K562 (cell line): ENCODE data around the gene TMEM88. TPM values are rescaled to one million over a fixed set of nuclear protein-coding genes. Genes with fewer than 3 reads are reported as not detected.
A peak's percentile ranks its signal among the peaks of the same experiment; 100 is the strongest.

Experiments used
- ATAC-seq: fragments of 200-7000 bp; cut with Tn5 transposase; 3 replicates; pipeline ENCODE4 v1.9.1; 2020; ENCODE audit warnings: moderate library complexity
- BruUV-seq: library from RNA; stranded (reverse); fragments of 400-500 nt; replicated peaks from 2 replicates; lab custom pipeline; 2021; lab: Mats Ljungman, UMichigan
- CTCF ChIA-PET: fragments of 300-600 bp; formaldehyde crosslinking; extraction: SDS; loops from one replicate; lab custom pipeline; 2021; ENCODE audit warnings: low intra/inter-chr PET ratio; lab: Yijun Ruan, JAX
- POLR2A ChIA-PET: fragments of 300-600, 350-650 bp; sonication (Branson Sonifier 250); formaldehyde crosslinking; extraction: SDS; loops from one replicate; lab custom pipeline; 2021; ENCODE audit warnings: antibody characterized with exemption, inconsistent platforms; lab: Yijun Ruan, JAX
- DNase-seq, 4 experiments: peaks; one replicate each; pipeline versions ENCODE4 v3.0.0 to v3.0.0-alpha.2; 2011 to 2018; ENCODE audit warnings: low spot score in 3 of 4, mixed read lengths in 3 of 4; ENCODE audit errors: extremely low read depth in 1 of 4
- FAIRE-seq: peaks from 2 replicates; lab custom pipeline; 2011; peaks lifted over from hg19 to GRCh38; lab: Jason Lieb, UNC
- H2AFZ ChIP-seq: 2 replicates; pipeline ENCODE4 v1.6.0; 2011; ENCODE audit warnings: low read depth, low read length, control low read depth, inconsistent platforms
- H3K27ac ChIP-seq: fragments of 200-600 bp; 3 replicates; pipeline ENCODE4 v1.8.0; 2011; ENCODE audit warnings: low read depth, mild to moderate bottlenecking, control low read depth, inconsistent platforms, low read length, moderate library complexity, mixed read lengths; ENCODE audit errors: extremely low read depth
- H3K27me3 ChIP-seq, 2 experiments: fragments of 300-600 bp in 1 of 2; 2 replicates in 1 of 2; 3 replicates in 1 of 2; pipeline versions ENCODE4 v1.6.0 to v1.8.0; 2011; ENCODE audit warnings: inconsistent platforms in 2 of 2, low read length in 2 of 2, mild to moderate bottlenecking in 1 of 2, mixed read lengths in 1 of 2, moderate library complexity in 1 of 2; ENCODE audit not compliant: control insufficient read depth in 2 of 2, insufficient read depth in 2 of 2
- H3K36me3 ChIP-seq: fragments of 300-600 bp; 3 replicates; pipeline ENCODE4 v1.8.0; 2011; ENCODE audit warnings: mild to moderate bottlenecking, low read length, inconsistent platforms; ENCODE audit not compliant: control insufficient read depth, insufficient read depth
- H3K4me1 ChIP-seq, 2 experiments: fragments of 200-600 bp in 1 of 2; replicated peaks in 1 of 2; 2 replicates in 1 of 2; 3 replicates in 1 of 2; pipeline versions ENCODE4 v1.5.1 to v1.8.0; 2011; ENCODE audit warnings: inconsistent platforms in 2 of 2, low read length in 2 of 2, mild to moderate bottlenecking in 1 of 2, mixed read lengths in 1 of 2, moderate library complexity in 1 of 2; ENCODE audit not compliant: control insufficient read depth in 2 of 2, insufficient read depth in 2 of 2
- H3K4me2 ChIP-seq: 2 replicates; pipeline ENCODE4 v1.6.1; 2011; ENCODE audit warnings: low read length, control low read depth, inconsistent platforms, mixed read lengths; ENCODE audit not compliant: insufficient read depth
- H3K4me3 ChIP-seq: fragments of 200-600 bp; sonication (generic), shearing (Covaris generic); 2 replicates; pipeline ENCODE4 v1.5.1; 2016; ENCODE audit warnings: control low read depth, inconsistent platforms
- H3K79me2 ChIP-seq: fragments of 200-600 bp; 3 replicates; pipeline ENCODE4 v1.8.0; 2011; ENCODE audit warnings: low read length, inconsistent platforms; ENCODE audit not compliant: control insufficient read depth, insufficient read depth
- H3K9ac ChIP-seq, 2 experiments: 2 replicates each; pipeline versions ENCODE4 v1.6.0 to v1.6.1; 2011; ENCODE audit warnings: low read depth in 2 of 2, low read length in 2 of 2, control low read depth in 1 of 2, inconsistent platforms in 1 of 2, mild to moderate bottlenecking in 1 of 2, mixed read lengths in 1 of 2; ENCODE audit not compliant: insufficient read depth in 1 of 2
- H3K9me1 ChIP-seq: one replicate; pipeline ENCODE4 v1.6.0; 2011; ENCODE audit warnings: inconsistent platforms, mild to moderate bottlenecking, low read length, moderate library complexity; ENCODE audit not compliant: control insufficient read depth, insufficient read depth
- H3K9me3 ChIP-seq: replicated peaks from 2 replicates; pipeline ENCODE4 v1.5.1; 2011; ENCODE audit warnings: low read depth, low read length, inconsistent platforms; ENCODE audit not compliant: control insufficient read depth, insufficient read depth
- H4K20me1 ChIP-seq: replicated peaks from 2 replicates; pipeline ENCODE4 v1.6.1; 2011; ENCODE audit warnings: low read length, inconsistent platforms, mixed read lengths; ENCODE audit not compliant: control insufficient read depth, insufficient read depth
- CHAMP1 ChIP-seq: fragments of 450-650 bp; IDR thresholded peaks from 2 replicates; pipeline ENCODE4 v1.6.1; 2016; ENCODE audit warnings: mild to moderate bottlenecking
- DLX4 ChIP-seq: fragments of 250-450 bp; sonication (Bioruptor Pico); IDR thresholded peaks from 2 replicates; pipeline ENCODE4 v1.6.1; 2021; ENCODE audit warnings: mild to moderate bottlenecking
- RAD21 ChIP-seq, 2 experiments: fragments of 250-450 bp in 1 of 2; fragments of 450-650 bp in 1 of 2; sonication (Bioruptor Pico) in 1 of 2; formaldehyde crosslinking in 1 of 2; IDR thresholded peaks in 1 of 2; conservative IDR thresholded peaks in 1 of 2; 2 replicates each; pipeline versions ENCODE4 v1.4.0 to v1.8.0; 2020 to 2022; ENCODE audit warnings: mild to moderate bottlenecking in 2 of 2, moderate library complexity in 1 of 2
- YY1 ChIP-seq, 3 experiments: IDR thresholded peaks; 2 replicates each; pipeline ENCODE4 v1.6.1; 2011; ENCODE audit warnings: low read length in 2 of 3, mild to moderate bottlenecking in 2 of 3, moderate library complexity in 2 of 3, borderline replicate concordance in 1 of 3, control low read depth in 1 of 3, low read depth in 1 of 3; ENCODE audit not compliant: insufficient read depth in 3 of 3, insufficient replicate concordance in 2 of 3, control insufficient read depth in 1 of 3, insufficient read length in 1 of 3; ENCODE audit errors: extremely low read depth in 1 of 3
- WGBS: fragments of 100-300 bp; shearing (Covaris generic); methylation state at CpG from one replicate; pipeline ENCODE4 v1.1.6; 2016; ENCODE audit warnings: low coverage, mixed read lengths; ENCODE audit not compliant: insufficient coverage; ENCODE audit errors: missing lambda C conversion rate; 5-methylcytosine and 5-hydroxymethylcytosine counted together
- in situ Hi-C: fragments of 300-500 bp; cut with MboI; formaldehyde crosslinking; loops from 4 replicates; pipeline ENCODE4 v1.15.0; 2018; ENCODE audit warnings: inconsistent platforms, mixed read lengths
- intact Hi-C: fragments of 100-400 bp; cut with micrococcal nuclease; formaldehyde crosslinking; loops from 2 replicates; pipeline ENCODE4 v1.14.2; 2022
- polyA plus RNA-seq, 8 experiments: library from polyadenylated mRNA; depleted of rRNA in 4 of 8; stranded (reverse) in 5 of 8; unstranded in 3 of 8; fragments of >200 nt; fragmentation: Nextera tagmentation in 2 of 8; fragmentation: Illumina TruSeq in 1 of 8; extraction: Ambion mirVana in 2 of 8; extraction: Trizol in 1 of 8; gene quantifications; 2 replicates each; pipeline versions ENCODE4 v1.2.1 to v1.2.3, GENCODE V29; 2011 to 2014; ENCODE audit warnings: inconsistent platforms in 1 of 8, missing spikeins in 1 of 8
- total RNA-seq, 7 experiments: library from RNA; depleted of rRNA in 6 of 7; stranded (reverse); fragments of >200 nt in 6 of 7; fragmentation: Illumina TruSeq in 2 of 7; extraction: Trizol in 2 of 7; gene quantifications; 2 replicates each; pipeline versions ENCODE4 v1.2.1 to v1.2.3, GENCODE V29; 2011 to 2021; ENCODE audit warnings: low replicate concordance in 1 of 7
- TF ChIP-seq, protein P1 (sequence below), 2 experiments: fragments of 450-650 bp; formaldehyde crosslinking in 1 of 2; IDR thresholded peaks; 2 replicates each; pipeline versions ENCODE4 v1.4.0 to v1.6.1; 2014 to 2020; ENCODE audit warnings: mild to moderate bottlenecking in 2 of 2, borderline replicate concordance in 1 of 2, low read depth in 1 of 2

Gene TMEM88
- total and polyA plus RNA-seq, 9 of the 15 experiments (the other 6 are each of a cell fraction or from before 2014, with no cell fraction given), result 0.10 to 1.4 (median 0.36) TPM; not detected in 3

- H3K27me3 ChIP-seq, result no peaks in the 10 kb centered on the region
- FAIRE-seq, result peak; percentile 58
- peak overlapping the region; percentile 94; the same call in 2 of the 3 replicates for H3K27ac ChIP-seq
- WGBS, result 6% methylated on average over 17 of the region's 20 CpGs
- H3K36me3 ChIP-seq, result peaks cover 16% of the 10 kb centered on the region; the same call in 2 of the 3 replicates
- peaks cover 11 to 37% of the 10 kb centered on the region in 2 experiments; a peak in 4 of 5 replicates for H3K4me1 ChIP-seq
- peak overlapping the region; percentile 99 for H2AFZ ChIP-seq
- peak overlapping the region; percentile 88 to 94 for H3K9ac ChIP-seq
- peaks cover 12% of the 10 kb centered on the region for H3K79me2 ChIP-seq
- CTCF ChIA-PET, result interaction anchor here (1.0 kb wide), 1 partner anchor 113 kb away, joined by 4 read pairs; no protein-coding TSS in a partner anchor
- intact Hi-C loops (loop anchor here (5.0 to 10.0 kb wide), 2 partner anchors 36 to 114 kb away; no protein-coding TSS in a partner anchor), in situ Hi-C loops (no loop called here)
- H4K20me1 ChIP-seq, result no peaks in the 10 kb centered on the region
- no peaks in the 10 kb centered on the region for H3K9me3 ChIP-seq
- peak overlapping the region; percentile 93 for H3K4me2 ChIP-seq
- peak overlapping the region; percentile 65 for H3K4me3 ChIP-seq
- H3K9me1 ChIP-seq, result no peaks in the 10 kb centered on the region
- peak; percentile 43 to 68 (median 45) for DNase-seq
- no TSS peak for BruUV-seq
- peak; percentile 55 for ATAC-seq
- POLR2A ChIA-PET, result interaction anchor here (0.5 to 2.9 kb wide), 3 partner anchors 12 to 132 kb away, joined by 3 to 17 read pairs (median 3); no protein-coding TSS in a partner anchor
- TF ChIP-seq DLX4 (CRISPR knock-in tag) (no peak), YY1 (IDR thresholded peaks at IDR 0.05; ENCODE audit: borderline replicate concordance in 1 of 3, control insufficient read depth in 1 of 3, extremely low read depth in 1 of 3, insufficient read depth in 3 of 3, insufficient read length in 1 of 3, insufficient replicate concordance in 2 of 3, low read depth in 1 of 3, low read length in 2 of 3) (peak in 2 of 3 experiments; percentile 54 to 65), CHAMP1 (no peak), RAD21 (CRISPR knock-in tag; conservative IDR thresholded peaks at IDR 0.05 in 1 of 2, IDR thresholded peaks at IDR 0.05 in 1 of 2) (peak; percentile 29 to 64; a peak in 2 of 4 replicates)
- TF ChIP-seq, protein P1, sequence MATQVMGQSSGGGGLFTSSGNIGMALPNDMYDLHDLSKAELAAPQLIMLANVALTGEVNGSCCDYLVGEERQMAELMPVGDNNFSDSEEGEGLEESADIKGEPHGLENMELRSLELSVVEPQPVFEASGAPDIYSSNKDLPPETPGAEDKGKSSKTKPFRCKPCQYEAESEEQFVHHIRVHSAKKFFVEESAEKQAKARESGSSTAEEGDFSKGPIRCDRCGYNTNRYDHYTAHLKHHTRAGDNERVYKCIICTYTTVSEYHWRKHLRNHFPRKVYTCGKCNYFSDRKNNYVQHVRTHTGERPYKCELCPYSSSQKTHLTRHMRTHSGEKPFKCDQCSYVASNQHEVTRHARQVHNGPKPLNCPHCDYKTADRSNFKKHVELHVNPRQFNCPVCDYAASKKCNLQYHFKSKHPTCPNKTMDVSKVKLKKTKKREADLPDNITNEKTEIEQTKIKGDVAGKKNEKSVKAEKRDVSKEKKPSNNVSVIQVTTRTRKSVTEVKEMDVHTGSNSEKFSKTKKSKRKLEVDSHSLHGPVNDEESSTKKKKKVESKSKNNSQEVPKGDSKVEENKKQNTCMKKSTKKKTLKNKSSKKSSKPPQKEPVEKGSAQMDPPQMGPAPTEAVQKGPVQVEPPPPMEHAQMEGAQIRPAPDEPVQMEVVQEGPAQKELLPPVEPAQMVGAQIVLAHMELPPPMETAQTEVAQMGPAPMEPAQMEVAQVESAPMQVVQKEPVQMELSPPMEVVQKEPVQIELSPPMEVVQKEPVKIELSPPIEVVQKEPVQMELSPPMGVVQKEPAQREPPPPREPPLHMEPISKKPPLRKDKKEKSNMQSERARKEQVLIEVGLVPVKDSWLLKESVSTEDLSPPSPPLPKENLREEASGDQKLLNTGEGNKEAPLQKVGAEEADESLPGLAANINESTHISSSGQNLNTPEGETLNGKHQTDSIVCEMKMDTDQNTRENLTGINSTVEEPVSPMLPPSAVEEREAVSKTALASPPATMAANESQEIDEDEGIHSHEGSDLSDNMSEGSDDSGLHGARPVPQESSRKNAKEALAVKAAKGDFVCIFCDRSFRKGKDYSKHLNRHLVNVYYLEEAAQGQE (IDR thresholded peaks at IDR 0.05; ENCODE audit: borderline replicate concordance), result peak; percentile 25; the same call in 1 of the 2 replicates
- TF ChIP-seq, protein P1 (CRISPR knock-in tag; IDR thresholded peaks at IDR 0.05; ENCODE audit: low read depth), result no peak
These were observed 3.6 kb downstream of the TMEM88 start for GRCh38 chr17:7858522-7858810.
